ENCODE results near the gene ATF7.

Gene ATF7

GRCh38 chr12:53631721-53632120, 5.5 kb upstream of the ATF7 start:
- H3K27ac ChIP-seq (ENCODE audit: low read depth, low read length) = no peak overlapping the region

DNA sequence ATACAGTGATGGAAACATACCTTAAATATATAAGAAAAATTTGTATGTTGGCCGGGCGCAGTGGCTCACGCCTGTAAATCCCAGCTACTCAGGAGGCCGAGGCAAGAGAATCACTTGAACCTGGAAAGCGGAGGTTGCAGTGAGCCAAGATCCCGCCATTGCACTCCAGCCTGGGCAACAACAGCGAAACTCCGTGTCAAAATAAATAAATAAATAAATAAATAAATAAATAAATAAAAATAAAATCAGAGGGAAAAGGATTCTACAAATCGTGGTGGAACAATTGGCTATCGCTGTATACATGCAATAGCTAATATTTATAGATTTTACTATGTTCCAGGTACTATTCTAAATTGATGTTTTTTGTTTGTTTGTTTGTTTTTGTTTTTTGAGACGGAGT, 1.7 kb upstream of the ATF7 start:
- Histone ChIP-seq H4K20me1 (ENCODE audit: control insufficient read depth, insufficient read depth, low read depth, low read length) (no peaks in the 10 kb centered on the region), H3F3A (ENCODE audit: control insufficient read depth, insufficient read depth) (peaks cover 1% of the 10 kb centered on the region; the same call in 1 of the 2 replicates), H3K79me2 (ENCODE audit: control insufficient read depth, low read length) (peaks cover 29% of the 10 kb centered on the region), H3K4me2 (ENCODE audit: low read length) (no peak overlapping the region), H3K9me2 (replicated peaks; ENCODE audit: control insufficient read depth, low read length) (no peaks in the 10 kb centered on the region), H3K9me3 (ENCODE audit: control insufficient read depth, insufficient read depth, low read length) (no peaks in the 10 kb centered on the region), H3K4me1 (ENCODE audit: control insufficient read depth, low read length) (peaks cover 34% of the 10 kb centered on the region), H3K27ac (ENCODE audit: low read depth, low read length) (no peak overlapping the region), H3K27me3 (ENCODE audit: control insufficient read depth, low read length) (no peaks in the 10 kb centered on the region), H3K36me3 (ENCODE audit: control insufficient read depth, low read length) (no peaks in the 10 kb centered on the region; the same call in 1 of the 2 replicates), H3K4me3 (ENCODE audit: low read length) (no peak overlapping the region)
- TF ChIP-seq EZH2phosphoT487 (IDR thresholded peaks at IDR 0.05; ENCODE audit: borderline replicate concordance, low read length) = no peak
- TF ChIP-seq, protein P1, sequence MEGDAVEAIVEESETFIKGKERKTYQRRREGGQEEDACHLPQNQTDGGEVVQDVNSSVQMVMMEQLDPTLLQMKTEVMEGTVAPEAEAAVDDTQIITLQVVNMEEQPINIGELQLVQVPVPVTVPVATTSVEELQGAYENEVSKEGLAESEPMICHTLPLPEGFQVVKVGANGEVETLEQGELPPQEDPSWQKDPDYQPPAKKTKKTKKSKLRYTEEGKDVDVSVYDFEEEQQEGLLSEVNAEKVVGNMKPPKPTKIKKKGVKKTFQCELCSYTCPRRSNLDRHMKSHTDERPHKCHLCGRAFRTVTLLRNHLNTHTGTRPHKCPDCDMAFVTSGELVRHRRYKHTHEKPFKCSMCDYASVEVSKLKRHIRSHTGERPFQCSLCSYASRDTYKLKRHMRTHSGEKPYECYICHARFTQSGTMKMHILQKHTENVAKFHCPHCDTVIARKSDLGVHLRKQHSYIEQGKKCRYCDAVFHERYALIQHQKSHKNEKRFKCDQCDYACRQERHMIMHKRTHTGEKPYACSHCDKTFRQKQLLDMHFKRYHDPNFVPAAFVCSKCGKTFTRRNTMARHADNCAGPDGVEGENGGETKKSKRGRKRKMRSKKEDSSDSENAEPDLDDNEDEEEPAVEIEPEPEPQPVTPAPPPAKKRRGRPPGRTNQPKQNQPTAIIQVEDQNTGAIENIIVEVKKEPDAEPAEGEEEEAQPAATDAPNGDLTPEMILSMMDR (IDR thresholded peaks at IDR 0.05; ENCODE audit: low read depth, low read length, poor library complexity, severe bottlenecking) = no peak

More at GRCh38 chr12:53631721-53632120, 5.5 kb upstream of the ATF7 start:
- H3K9me3 ChIP-seq (ENCODE audit: control insufficient read depth, insufficient read depth, low read length) = no peaks in the 10 kb centered on the region
- no peaks in the 10 kb centered on the region for H4K20me1 ChIP-seq (ENCODE audit: control insufficient read depth, insufficient read depth, low read depth, low read length)
- no peak overlapping the region for H3K4me2 ChIP-seq (ENCODE audit: low read length)
- no peaks in the 10 kb centered on the region for H3K27me3 ChIP-seq (ENCODE audit: control insufficient read depth, low read length)
- H3F3A ChIP-seq (ENCODE audit: control insufficient read depth, insufficient read depth) = no peaks in the 10 kb centered on the region
- no peak overlapping the region for H3K4me3 ChIP-seq (ENCODE audit: low read length)
- H3K79me2 ChIP-seq (ENCODE audit: control insufficient read depth, low read length) = no peaks in the 10 kb centered on the region
- no peaks in the 10 kb centered on the region for H3K36me3 ChIP-seq (ENCODE audit: control insufficient read depth, low read length)
- no peak for TF ChIP-seq EZH2phosphoT487 (IDR thresholded peaks at IDR 0.05; ENCODE audit: borderline replicate concordance, low read length)
- TF ChIP-seq, protein P1 (IDR thresholded peaks at IDR 0.05; ENCODE audit: low read depth, low read length, poor library complexity, severe bottlenecking) = no peak
- H3K4me1 ChIP-seq (ENCODE audit: control insufficient read depth, low read length) = peaks cover 7% of the 10 kb centered on the region
- no peaks in the 10 kb centered on the region for H3K9me2 ChIP-seq (replicated peaks; ENCODE audit: control insufficient read depth, low read length)

DNA sequence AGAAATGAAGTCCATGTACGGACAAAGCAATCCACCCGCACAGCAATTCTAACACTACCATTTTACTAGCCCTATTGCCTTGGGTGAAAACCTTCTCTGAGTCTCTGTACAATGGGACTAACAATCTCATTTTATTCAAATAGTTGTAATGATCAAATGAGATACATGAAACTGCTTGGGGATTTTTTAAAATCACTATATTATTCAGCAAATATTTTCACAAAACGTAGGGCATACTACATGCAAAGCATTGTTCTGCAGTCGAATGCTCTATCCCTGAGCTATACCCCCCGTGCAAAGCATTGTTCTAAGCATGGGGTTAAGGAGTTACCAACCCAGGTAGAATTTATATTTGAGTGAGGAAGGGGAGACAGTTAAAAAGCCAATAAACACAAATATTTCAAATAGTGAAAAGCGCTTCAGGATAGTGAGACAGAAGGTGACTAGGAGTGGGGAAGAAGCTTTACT, 554 bp upstream of the ATF7 start:
- no peaks in the 10 kb centered on the region for H4K20me1 ChIP-seq (ENCODE audit: control insufficient read depth, insufficient read depth, low read depth, low read length)
- H3K79me2 ChIP-seq (ENCODE audit: control insufficient read depth, low read length) = peaks cover 37% of the 10 kb centered on the region
- H3K36me3 ChIP-seq (ENCODE audit: control insufficient read depth, low read length) = no peaks in the 10 kb centered on the region; the same call in 1 of the 2 replicates
- TF ChIP-seq, protein P1 (IDR thresholded peaks at IDR 0.05; ENCODE audit: low read depth, low read length, poor library complexity, severe bottlenecking) = no peak
- TF ChIP-seq EZH2phosphoT487 (IDR thresholded peaks at IDR 0.05; ENCODE audit: borderline replicate concordance, low read length) = no peak
- no peaks in the 10 kb centered on the region for H3K9me2 ChIP-seq (replicated peaks; ENCODE audit: control insufficient read depth, low read length)
- H3F3A ChIP-seq (ENCODE audit: control insufficient read depth, insufficient read depth) = peaks cover 4% of the 10 kb centered on the region; the same call in 1 of the 2 replicates
- no peaks in the 10 kb centered on the region for H3K27me3 ChIP-seq (ENCODE audit: control insufficient read depth, low read length)
- H3K9me3 ChIP-seq (ENCODE audit: control insufficient read depth, insufficient read depth, low read length) = no peaks in the 10 kb centered on the region
- H3K4me2 ChIP-seq (ENCODE audit: low read length) = peak overlapping the region; percentile 75
- H3K4me3 ChIP-seq (ENCODE audit: low read length) = peak overlapping the region; percentile 95
- H3K27ac ChIP-seq (ENCODE audit: low read depth, low read length) = peak overlapping the region; percentile 67
- H3K4me1 ChIP-seq (ENCODE audit: control insufficient read depth, low read length) = peaks cover 36% of the 10 kb centered on the region

Measured in DOHH2 (cell line).